Activated CD8-positive, alpha-beta memory T cell treated with anti-CD3 and anti-CD28 coated beads, Interleukin-2, amount 50 U/mL, for 24 hours (primary cell): ENCODE results near the gene NOL9.

Source experiments
- DNase-seq: peaks from one replicate; pipeline ENCODE4 v3.0.0-alpha.2; 2020; ENCODE audit errors: extremely low read depth

Gene NOL9

GRCh38 chr1:6590046-6590445, 35.7 kb upstream of the NOL9 start:
- DNase-seq = no peak

- DNase-seq = no peak
Observed at GRCh38 chr1:6588893-6589520, 34.7 kb upstream of the NOL9 start.

DNA sequence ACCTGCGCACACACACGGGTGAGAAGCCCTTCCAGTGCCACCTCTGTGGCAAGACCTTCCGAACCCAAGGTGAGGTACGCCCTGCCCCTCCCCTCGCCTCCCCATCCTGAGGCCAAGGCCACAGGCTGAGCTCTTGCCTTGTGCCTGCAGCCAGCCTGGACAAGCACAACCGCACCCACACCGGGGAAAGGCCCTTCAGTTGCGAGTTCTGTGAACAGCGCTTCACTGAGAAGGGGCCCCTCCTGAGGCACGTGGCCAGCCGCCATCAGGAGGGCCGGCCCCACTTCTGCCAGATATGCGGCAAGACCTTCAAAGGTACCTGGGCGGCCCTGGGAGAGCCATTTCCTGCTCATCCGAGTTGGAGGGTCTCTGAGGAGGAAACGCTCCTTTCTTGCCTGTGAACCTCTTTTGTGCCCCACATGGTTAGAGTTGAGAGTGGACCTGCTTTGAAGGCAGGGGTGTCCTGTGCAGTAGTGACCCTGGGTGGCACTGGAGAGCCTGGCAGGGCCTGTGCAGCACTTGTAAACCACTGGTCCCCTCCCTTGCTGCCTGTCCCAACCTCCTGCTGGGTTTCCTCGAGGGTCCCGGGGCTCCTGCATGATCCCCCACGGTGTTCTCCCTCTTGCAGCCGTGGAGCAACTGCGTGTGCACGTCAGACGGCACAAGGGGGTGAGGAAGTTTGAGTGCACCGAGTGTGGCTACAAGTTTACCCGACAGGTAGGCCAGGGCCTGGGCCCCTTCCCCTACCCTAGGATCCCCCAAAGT, 34.0 kb upstream of the NOL9 start:
- no peak for DNase-seq

DNA sequence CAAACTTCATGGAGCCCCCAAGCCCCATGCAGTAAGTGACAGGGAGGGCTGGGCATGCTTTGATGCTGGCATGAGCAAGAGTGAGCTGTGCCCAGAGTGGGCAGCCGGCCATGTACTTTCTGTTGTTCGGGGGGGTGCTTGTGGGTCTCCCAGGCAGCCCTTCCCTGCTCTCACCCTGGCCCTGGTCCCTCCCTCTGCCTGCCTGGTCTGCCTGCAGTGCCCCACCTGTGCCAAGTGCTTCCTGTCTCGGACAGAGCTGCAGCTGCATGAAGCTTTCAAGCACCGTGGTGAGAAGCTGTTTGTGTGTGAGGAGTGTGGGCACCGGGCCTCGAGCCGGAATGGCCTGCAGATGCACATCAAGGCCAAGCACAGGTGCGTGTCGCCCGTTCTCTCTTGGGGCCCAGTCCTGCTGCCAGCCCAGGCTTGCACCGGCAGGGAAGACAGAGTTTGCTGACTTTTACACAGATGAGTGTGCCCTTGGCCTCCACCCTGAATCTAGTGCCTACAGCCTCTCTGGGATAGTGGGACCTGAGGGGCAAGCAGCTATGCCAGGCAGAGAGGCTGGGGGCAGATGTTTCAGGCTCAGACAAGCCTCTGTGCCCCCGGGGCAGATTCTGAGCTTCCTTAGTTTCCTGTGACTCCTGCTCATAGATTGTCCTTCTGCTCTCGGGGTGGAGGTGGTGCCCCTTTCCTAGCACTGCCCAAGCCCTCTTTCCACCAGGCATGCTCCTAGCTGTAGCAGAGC, 33.1 kb upstream of the NOL9 start:
- no peak for DNase-seq

DNA sequence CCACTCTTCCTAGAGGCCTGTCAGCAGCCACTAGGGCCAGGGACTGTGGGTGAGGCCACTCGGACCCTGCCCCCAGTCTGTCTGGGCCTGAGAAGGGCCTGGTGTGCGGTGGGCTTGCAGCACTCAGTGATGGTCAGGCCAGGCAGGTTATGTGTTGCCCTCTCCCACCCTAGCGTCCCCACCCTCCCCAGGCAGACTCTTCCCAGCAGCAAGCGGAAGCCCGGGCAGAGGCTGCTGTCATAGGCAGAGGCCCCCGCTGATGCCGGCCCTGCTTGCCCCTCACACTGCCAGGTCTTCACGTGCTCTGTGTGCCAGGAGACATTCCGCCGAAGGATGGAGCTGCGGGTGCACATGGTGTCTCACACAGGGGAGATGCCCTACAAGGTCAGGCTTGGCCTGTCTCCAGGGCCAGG, 32.1 kb upstream of the NOL9 start:
- no peak for DNase-seq

GRCh38 chr1:6585841-6586240, 31.5 kb upstream of the NOL9 start:
- no peak for DNase-seq

- no peak for DNase-seq
Observed at GRCh38 chr1:6585081-6585722, 30.9 kb upstream of the NOL9 start.

DNA sequence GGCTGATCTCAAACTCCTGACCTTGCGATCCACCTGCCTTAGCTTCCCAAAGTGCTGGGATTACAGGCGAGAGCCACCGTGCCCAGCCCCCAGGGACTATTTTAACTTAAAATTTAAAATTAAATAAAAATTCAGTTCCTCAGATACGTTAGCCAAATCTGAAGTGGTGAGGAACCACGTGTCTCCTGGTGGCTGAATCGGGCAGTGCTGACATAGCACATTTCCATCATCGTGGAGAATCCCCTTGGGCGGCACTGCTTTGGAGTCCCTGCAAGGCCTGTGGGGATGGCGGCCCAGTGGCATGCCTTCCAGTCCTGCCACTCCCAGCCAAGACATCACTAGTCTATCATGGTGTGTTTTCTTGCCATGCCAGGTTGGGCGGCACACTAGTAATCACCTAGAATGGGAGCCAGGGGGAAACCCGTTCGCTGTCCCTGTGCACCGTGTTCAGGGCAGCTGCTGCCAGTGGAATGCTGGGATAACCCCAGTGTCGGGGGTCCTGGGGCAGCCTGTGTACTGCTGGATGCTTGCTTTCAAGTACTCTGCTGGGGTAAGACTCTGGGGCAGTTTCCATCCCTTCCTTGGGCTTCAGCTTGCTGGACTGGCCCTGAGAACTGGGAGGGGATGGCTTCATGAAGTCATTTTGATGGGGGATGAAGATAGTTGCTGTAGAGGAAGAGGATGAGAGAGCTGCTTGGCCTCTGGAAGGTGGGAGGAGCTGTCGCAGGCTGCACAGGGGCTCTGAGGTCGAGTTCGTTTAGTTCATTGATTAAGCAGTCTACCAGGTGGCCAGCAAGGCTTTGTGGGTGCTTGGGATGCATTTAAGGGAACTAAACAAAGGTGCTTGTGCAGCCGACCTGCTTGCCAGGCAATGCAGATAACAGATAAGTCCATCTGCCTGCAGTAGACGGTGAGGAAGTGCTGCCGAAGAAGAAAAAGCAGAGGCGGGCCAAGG, 30.1 kb upstream of the NOL9 start:
- no peak for DNase-seq

DNA sequence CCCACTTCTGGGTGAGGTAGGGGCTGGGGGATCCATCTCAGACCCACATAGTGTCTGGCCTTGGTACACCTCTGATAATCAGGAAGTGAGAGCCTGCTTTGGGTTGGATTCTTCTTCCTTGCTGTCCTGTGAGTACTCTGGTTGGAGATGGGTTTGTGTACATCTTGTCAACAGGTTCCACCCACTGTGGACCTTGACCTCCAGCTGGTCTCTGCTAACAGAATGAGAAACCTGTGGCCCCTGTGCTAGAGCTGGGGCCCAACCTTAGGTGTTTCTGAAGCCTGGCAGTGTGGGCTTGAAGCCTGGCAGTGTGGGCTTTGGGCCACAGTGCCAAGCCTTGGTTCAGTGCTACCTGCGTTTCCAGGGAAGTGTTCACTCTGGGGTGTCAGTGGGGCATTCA, 28.1 kb upstream of the NOL9 start:
- DNase-seq = no peak

DNA sequence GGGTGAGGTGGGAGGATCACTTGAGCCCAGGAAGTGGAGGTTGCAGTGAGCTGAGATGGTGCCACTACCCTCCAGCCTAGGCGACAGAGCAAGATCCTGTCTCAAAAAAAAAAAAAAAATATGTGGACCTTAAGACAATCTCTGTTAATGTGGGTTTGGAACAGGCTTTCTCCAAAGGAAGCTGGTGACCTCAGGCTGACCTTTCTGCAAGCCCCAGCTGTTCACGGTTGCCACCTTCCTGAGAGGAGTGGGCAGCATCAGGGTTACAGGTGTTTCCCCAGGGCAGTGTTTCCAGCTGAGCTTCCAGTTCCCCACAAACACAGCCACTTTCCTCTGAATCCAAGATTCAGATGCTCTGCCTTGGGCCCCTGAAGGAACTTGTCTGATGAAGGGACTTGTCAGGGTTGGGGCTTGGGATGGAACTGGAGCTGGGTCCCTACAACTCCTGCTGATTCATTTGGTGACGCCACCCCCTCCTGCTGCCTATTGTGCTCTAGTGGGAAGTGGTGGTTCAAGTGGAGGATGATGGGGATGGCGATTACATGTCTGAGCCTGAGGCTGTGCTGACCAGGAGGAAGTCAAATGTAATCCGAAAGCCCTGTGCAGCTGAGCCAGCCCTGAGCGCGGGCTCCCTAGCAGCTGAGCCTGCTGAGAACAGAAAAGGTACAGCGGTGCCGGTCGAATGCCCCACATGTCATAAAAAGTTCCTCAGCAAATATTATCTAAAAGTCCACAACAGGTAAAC, 27.4 kb upstream of the NOL9 start:
- no peak for DNase-seq

GRCh38 chr1:6580593-6581409, 26.5 kb upstream of the NOL9 start:
- DNase-seq = no peak

DNA sequence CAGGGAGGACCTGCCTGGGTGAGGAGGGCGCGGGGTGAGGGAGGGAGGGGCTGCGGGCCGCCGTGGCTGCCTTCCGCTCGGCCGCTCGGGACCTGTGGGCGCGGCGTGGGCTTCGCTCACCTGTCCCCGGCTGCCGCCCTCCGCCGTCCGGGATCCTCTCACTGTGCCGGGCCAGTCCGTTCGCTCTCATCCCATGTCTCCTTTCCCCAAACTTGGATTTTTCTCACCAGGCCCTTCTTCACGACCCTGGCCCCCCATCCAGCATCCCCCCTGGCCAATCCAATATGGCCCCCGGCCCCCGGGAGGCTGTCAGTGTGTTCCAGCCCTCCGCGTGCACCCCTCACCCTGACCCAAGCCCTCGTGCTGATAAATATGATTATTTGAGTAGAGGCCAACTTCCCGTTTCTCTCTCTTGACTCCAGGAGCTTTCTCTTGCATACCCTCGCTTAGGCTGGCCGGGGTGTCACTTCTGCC, 25.8 kb upstream of the NOL9 start:
- no peak for DNase-seq

DNA sequence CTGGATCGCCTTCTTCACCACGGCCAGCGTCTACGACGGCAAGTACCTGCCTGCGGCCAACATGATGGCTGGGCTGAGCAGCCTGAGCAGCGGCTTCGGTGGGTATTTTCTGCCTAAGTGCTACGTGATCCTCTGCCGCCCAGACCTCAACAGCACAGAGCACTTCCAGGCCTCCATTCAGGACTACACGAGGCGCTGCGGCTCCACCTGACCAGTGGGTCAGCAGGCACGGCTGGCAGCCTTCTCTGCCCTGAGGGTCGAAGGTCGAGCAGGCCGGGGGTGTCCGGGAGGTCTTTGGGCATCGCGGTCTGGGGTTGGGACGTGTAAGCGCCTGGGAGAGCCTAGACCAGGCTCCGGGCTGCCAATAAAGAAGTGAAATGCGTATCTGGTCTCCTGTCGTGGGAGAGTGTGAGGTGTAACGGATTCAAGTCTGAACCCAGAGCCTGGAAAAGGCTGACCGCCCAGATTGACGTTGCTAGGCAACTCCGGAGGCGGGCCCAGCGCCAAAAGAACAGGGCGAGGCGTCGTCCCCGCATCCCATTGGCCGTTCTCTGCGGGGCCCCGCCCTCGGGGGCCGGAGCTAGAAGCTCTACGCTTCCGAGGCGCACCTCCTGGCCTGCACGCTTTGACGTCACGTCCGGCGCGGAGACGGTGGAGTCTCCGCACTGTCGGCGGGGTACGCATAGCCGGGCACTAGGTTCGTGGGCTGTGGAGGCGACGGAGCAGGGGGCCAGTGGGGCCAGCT, 25.2 kb upstream of the NOL9 start, which contains the start of gene ZBTB48:
TSS of gene ZBTB48 (plus strand) at position 621 of the 745 bp plus-strand sequence. CDS start 616 bp downstream, outside the sequence.
- peak; percentile 93 for DNase-seq

GRCh38 chr1:6578624-6579373, 24.5 kb upstream of the NOL9 start:
- no peak for DNase-seq

DNA sequence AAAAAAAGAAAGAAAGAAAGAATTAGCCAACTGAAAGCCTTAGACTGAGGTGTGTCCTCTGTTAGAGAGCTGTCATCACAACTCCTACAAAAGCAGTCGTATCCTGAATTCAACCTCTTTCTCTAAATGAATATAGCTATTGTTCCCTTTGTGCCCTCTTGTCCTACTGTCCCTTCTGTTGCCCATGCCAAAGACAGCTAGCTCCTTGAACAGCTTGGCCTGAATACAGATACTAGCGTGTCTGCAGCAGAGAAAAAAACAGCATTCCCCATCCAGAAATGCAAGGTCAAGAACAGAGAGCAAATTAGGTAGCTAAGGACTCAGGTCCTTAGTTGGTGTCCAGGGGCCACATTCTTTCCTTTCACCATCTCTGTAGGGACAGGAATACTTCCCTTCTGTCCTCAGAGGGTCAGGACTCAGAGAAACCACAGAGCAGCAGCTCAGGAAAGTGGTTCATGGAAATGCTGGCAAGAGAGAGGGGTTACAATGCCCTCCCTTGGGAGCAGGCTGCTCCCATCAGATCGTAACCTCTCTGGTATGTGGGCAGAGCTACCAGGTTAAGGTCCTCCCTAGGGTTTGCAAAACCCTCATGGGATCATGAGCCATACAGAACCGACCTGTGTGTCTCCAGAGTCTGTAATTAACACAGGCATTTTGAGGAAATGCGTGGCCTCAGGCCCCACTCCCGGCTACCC, 23.7 kb upstream of the NOL9 start:
- DNase-seq = no peak

GRCh38 chr1:6574818-6575217, 20.5 kb upstream of the NOL9 start:
- DNase-seq = no peak

- DNase-seq = no peak
Observed at GRCh38 chr1:6574025-6574620, 19.8 kb upstream of the NOL9 start.
